Lower lobe of right lung (tissue), 2 donors: ENCODE measurements around the gene SIGLEC14. TPM values are rescaled to one million over a fixed set of nuclear protein-coding genes. Genes with fewer than 3 reads are reported as not detected.
A peak's percentile ranks its signal among the peaks of the same experiment; 100 is the strongest.

Source experiments
- ATAC-seq, 2 donors: fragments of 200-7000 bp; cut with Tn5 transposase; one replicate each; pipeline ENCODE4 v1.9.1; 2020 to 2022; ENCODE audit warnings: mild to moderate bottlenecking in 2 of 2, moderate library complexity in 2 of 2
- DNase-seq: peaks from one replicate; pipeline ENCODE4 v3.0.0-alpha.2; 2020
- H3K27ac ChIP-seq: fragments of 200-600 bp; one replicate; pipeline ENCODE4 v1.8.0; 2022
- H3K27me3 ChIP-seq: fragments of 200-600 bp; one replicate; pipeline ENCODE4 v1.8.0; 2022; ENCODE audit warnings: low read depth
- H3K36me3 ChIP-seq: fragments of 200-600 bp; one replicate; pipeline ENCODE4 v1.8.0; 2022; ENCODE audit warnings: mild to moderate bottlenecking
- H3K4me1 ChIP-seq: fragments of 200-600 bp; one replicate; pipeline ENCODE4 v1.8.0; 2022
- H3K4me3 ChIP-seq: fragments of 200-600 bp; one replicate; pipeline ENCODE4 v1.8.0; 2022; ENCODE audit warnings: mild to moderate bottlenecking
- H3K9me3 ChIP-seq: fragments of 200-600 bp; one replicate; pipeline ENCODE4 v1.8.0; 2022
- CTCF ChIP-seq: fragments of 200-600 bp; IDR thresholded peaks from one replicate; pipeline ENCODE4 v1.8.0; 2022; ENCODE audit warnings: antibody characterized with exemption, mild to moderate bottlenecking
- intact Hi-C: fragments of 100-400 bp; cut with DNase I; formaldehyde crosslinking; loops from one replicate; pipeline ENCODE4 v1.11.0; 2022
- total RNA-seq: library from RNA; stranded (reverse); fragmentation: NEBNext Ultra II Directional; extraction: Animal tissue kit (Norgen Biotek cat#: 25700); gene quantifications from one replicate; pipeline ENCODE4 v1.2.1, GENCODE V29; 2021
- donor health status: DM: no; HTN: yes; CAD: no; lungs with severe emphysema.

SIGLEC14 gene
- total RNA-seq, 1 donor from 2014 or later = 20.3 TPM

DNA sequence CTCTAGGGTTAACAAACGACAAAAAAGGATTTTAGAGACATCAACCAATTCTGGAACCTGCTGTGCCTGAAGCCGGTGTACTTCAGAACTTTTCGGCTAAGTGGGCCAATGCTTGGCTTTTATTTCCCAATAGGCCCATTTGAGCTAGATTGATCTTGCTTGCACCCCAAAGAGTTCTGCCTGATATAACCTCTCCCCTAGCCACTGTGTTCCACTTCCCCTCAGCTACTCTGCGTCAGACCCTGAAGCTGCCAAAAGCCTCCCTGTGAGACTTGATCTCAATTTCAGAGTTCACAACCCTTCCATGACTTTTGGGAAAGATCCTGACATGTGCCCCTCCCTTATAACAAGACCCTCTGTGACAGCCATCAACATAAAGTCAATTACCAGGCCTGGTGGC, 5.6 kb upstream of the SIGLEC14 start:
- Histone ChIP-seq H3K9me3 (no peaks in the 10 kb centered on the region), H3K27me3 (no peaks in the 10 kb centered on the region), H3K4me1 (peaks cover 8% of the 10 kb centered on the region), H3K36me3 (no peaks in the 10 kb centered on the region), H3K27ac (peak overlapping the region; percentile 56), H3K4me3 (no peak overlapping the region)
- DNase-seq = no peak
- intact Hi-C loops = no loop called here
- ATAC-seq = peak; percentile 70 to 75
- TF ChIP-seq CTCF = no peak

DNA sequence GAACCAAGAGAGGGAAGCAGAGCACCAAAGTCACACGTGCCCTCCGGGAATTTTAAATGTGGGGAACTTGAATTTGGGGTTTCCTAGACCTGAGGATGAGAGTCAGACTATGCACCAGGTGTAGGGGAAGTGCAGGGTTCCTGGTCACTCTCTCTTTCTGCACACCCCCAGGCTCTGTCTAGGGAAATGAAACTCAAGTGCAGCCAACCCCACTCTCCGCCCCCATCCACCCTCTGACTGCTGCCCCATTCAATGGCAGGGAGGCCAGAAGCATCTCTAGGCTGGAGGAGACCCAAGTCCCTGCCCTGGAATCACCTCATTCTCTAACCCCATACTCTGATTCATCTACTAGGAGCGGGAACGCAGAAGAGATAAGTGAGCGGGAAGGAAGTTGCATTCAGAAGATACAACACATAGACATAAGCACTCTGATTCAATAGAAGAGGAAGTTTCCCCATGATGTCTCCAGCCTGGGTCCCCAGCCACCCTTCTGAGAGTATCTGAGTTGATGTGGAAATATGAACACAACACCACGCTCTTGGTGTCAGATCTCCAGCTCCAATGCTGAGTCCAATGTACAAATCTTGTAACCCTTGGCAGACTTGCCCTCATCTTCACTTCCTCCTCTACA, 4.7 kb upstream of the SIGLEC14 start:
- no peak for TF ChIP-seq CTCF
- no peaks in the 10 kb centered on the region for H3K36me3 ChIP-seq
- intact Hi-C loops = no loop called here
- no peak overlapping the region for H3K4me3 ChIP-seq
- no peak overlapping the region for H3K27ac ChIP-seq
- peaks cover 4% of the 10 kb centered on the region for H3K4me1 ChIP-seq
- no peaks in the 10 kb centered on the region for H3K27me3 ChIP-seq
- H3K9me3 ChIP-seq = no peaks in the 10 kb centered on the region
- ATAC-seq (peak; percentile 81 to 90), DNase-seq (peak; percentile 66)

DNA sequence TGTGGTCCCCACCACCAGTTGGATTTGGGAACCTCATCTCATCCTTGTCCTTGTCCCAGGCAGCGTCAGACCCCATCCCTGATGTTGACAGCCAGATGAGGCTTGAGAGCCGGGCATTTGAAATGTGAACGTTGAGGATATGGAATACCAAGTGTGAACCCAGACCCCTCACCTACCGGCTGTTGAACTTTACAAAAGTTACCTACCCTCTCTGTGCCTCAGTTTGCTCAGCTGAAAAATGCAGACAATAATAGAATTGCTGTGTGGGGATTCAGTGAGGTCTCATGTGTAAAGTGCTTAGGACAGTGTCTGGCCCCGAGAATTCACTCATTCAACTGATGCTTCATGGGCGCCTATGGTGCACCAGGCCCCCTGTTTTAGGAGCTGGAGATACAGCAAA, 693 bp upstream of the SIGLEC14 start:
- intact Hi-C loops = no loop called here
- H3K4me3 ChIP-seq = no peak overlapping the region
- no peaks in the 10 kb centered on the region for H3K9me3 ChIP-seq
- ATAC-seq (no peak), DNase-seq (no peak)
- TF ChIP-seq CTCF = no peak
- no peaks in the 10 kb centered on the region for H3K27me3 ChIP-seq
- H3K27ac ChIP-seq = peak overlapping the region; percentile 18
- no peaks in the 10 kb centered on the region for H3K36me3 ChIP-seq
- H3K4me1 ChIP-seq = peaks cover 4% of the 10 kb centered on the region

GRCh38 chr19:51644636-51645271, 1.9 kb downstream of the SIGLEC14 start:
- Histone ChIP-seq H3K27ac (no peak overlapping the region), H3K4me1 (no peaks in the 10 kb centered on the region), H3K27me3 (no peaks in the 10 kb centered on the region), H3K9me3 (no peaks in the 10 kb centered on the region), H3K4me3 (peak overlapping the region; percentile 19), H3K36me3 (no peaks in the 10 kb centered on the region)
- DNase-seq (no peak), ATAC-seq (peak in 1 of 2 donors; percentile 36)
- TF ChIP-seq CTCF = no peak
- intact Hi-C loops = no loop called here

GRCh38 chr19:51641648-51642047, 5.0 kb downstream of the SIGLEC14 start:
- no peaks in the 10 kb centered on the region for H3K4me1 ChIP-seq
- H3K4me3 ChIP-seq = no peak overlapping the region
- no peaks in the 10 kb centered on the region for H3K36me3 ChIP-seq
- no peak for DNase-seq
- H3K27ac ChIP-seq = no peak overlapping the region
- ATAC-seq = no peak
- no peaks in the 10 kb centered on the region for H3K27me3 ChIP-seq
- intact Hi-C loops = no loop called here
- TF ChIP-seq CTCF = no peak
- H3K9me3 ChIP-seq = no peaks in the 10 kb centered on the region
